NCI-H2029 treated with DMSO at 0.1 percent for 48 hours (cell line): ENCODE data around the gene LYRM9.
"Not testable (repeated sequence)": the region's sequence is repeated elsewhere in the genome, so short reads cannot be mapped to it uniquely, and the experiment has no call there.

Experiments
- DNase-seq: peaks from one replicate; lab custom pipeline; 2025; lab: John Stamatoyannopoulos, UW

The LYRM9 gene

GRCh38 chr17:27873746-27874145 is 19.4 kb downstream of the LYRM9 start:
- peak; percentile 52 for DNase-seq

GRCh38 chr17:27873211-27873610 is 20.0 kb downstream of the LYRM9 start:
- DNase-seq, result peak; percentile 79

- DNase-seq, result no peak
These were observed 20.4 kb downstream of the LYRM9 start for GRCh38 chr17:27872776-27873175.

GRCh38 chr17:27871407-27871806 is 21.8 kb downstream of the LYRM9 start:
- DNase-seq, result no peak

- DNase-seq, result no peak
These were observed 22.8 kb downstream of the LYRM9 start for GRCh38 chr17:27870345-27870744.

- no peak for DNase-seq
These were observed 24.6 kb downstream of the LYRM9 start for GRCh38 chr17:27868565-27868964.

- no peak for DNase-seq
These were observed 30.3 kb downstream of the LYRM9 start for GRCh38 chr17:27862840-27863239.

- DNase-seq, result no peak
These were observed 31.2 kb downstream of the LYRM9 start for GRCh38 chr17:27862004-27862403.

GRCh38 chr17:27860971-27861664 is 32.0 kb downstream of the LYRM9 start:
- no peak for DNase-seq

GRCh38 chr17:27858621-27859305 is 34.4 kb downstream of the LYRM9 start:
- DNase-seq, result no peak

- no peak for DNase-seq
These were observed 36.3 kb downstream of the LYRM9 start for GRCh38 chr17:27856676-27857432.

- DNase-seq, result no peak
These were observed 37.7 kb downstream of the LYRM9 start for GRCh38 chr17:27855454-27855853.

- DNase-seq, result no peak
These were observed 39.0 kb downstream of the LYRM9 start for GRCh38 chr17:27854163-27854562.

- no peak for DNase-seq
These were observed 40.1 kb downstream of the LYRM9 start for GRCh38 chr17:27853091-27853490.

- DNase-seq, result no peak
These were observed 43.5 kb downstream of the LYRM9 start for GRCh38 chr17:27849474-27850185.

GRCh38 chr17:27848931-27849330 is 44.2 kb downstream of the LYRM9 start:
- DNase-seq, result peak; percentile 20

- DNase-seq, result not testable (repeated sequence)
These were observed 46.3 kb downstream of the LYRM9 start for GRCh38 chr17:27846808-27847307.

GRCh38 chr17:27846042-27846655 is 47.0 kb downstream of the LYRM9 start:
- no peak for DNase-seq

GRCh38 chr17:27845264-27846041 is 47.7 kb downstream of the LYRM9 start:
- DNase-seq, result no peak

GRCh38 chr17:27840688-27841087 is 52.5 kb downstream of the LYRM9 start:
- DNase-seq, result peak; percentile 7

GRCh38 chr17:27840406-27840678 is 52.8 kb downstream of the LYRM9 start:
- not testable (repeated sequence) for DNase-seq
